DND-41 (cell line): ENCODE measurements around the gene ACSL6.

Experiments used
- ATAC-seq: fragments of 200-7000 bp; cut with Tn5 transposase; 3 replicates; pipeline ENCODE4 v1.9.1; 2021; ENCODE audit warnings: low read depth; ENCODE audit not compliant: insufficient read depth
- DNase-seq: peaks from one replicate; pipeline ENCODE4 v3.0.0-alpha.2; 2020
- H2AFZ ChIP-seq: 2 replicates; pipeline ENCODE4 v1.6.0; 2012; ENCODE audit warnings: low read depth, low read length
- H3K27ac ChIP-seq: 2 replicates; pipeline ENCODE4 v1.5.1; 2012; ENCODE audit warnings: low read length, inconsistent platforms
- H3K27me3 ChIP-seq: fragments of 200-600 bp; sonication (generic); 2 replicates; pipeline ENCODE4 v1.6.0; 2012; ENCODE audit warnings: low read length, mild to moderate bottlenecking, inconsistent platforms; ENCODE audit not compliant: insufficient read depth, poor library complexity
- H3K36me3 ChIP-seq: 2 replicates; pipeline ENCODE4 v1.5.1; 2012; ENCODE audit warnings: low read length, inconsistent platforms; ENCODE audit not compliant: insufficient read depth
- H3K4me1 ChIP-seq: 2 replicates; pipeline ENCODE4 v1.5.1; 2012; ENCODE audit warnings: mild to moderate bottlenecking, low read length; ENCODE audit not compliant: insufficient read depth
- H3K4me2 ChIP-seq: 2 replicates; pipeline ENCODE4 v1.6.0; 2012; ENCODE audit warnings: mild to moderate bottlenecking, moderate library complexity, low read length, inconsistent platforms; ENCODE audit not compliant: insufficient read depth
- H3K4me3 ChIP-seq, 2 experiments: fragments of 200-600 bp in 1 of 2; shearing (Covaris generic) in 1 of 2; 2 replicates each; pipeline ENCODE4 v1.5.1; 2012 to 2016; ENCODE audit warnings: inconsistent platforms in 2 of 2, low read length in 2 of 2, mild to moderate bottlenecking in 2 of 2, low read depth in 1 of 2, moderate library complexity in 1 of 2
- H3K79me2 ChIP-seq: 2 replicates; pipeline ENCODE4 v1.6.0; 2012; ENCODE audit warnings: low read length, inconsistent platforms; ENCODE audit not compliant: insufficient read depth
- H3K9ac ChIP-seq: 2 replicates; pipeline ENCODE4 v1.6.0; 2012; ENCODE audit warnings: low read depth, mild to moderate bottlenecking, inconsistent platforms, low read length, moderate library complexity
- H3K9me3 ChIP-seq: 2 replicates; pipeline ENCODE4 v1.5.1; 2012; ENCODE audit warnings: low read length, moderate library complexity, mild to moderate bottlenecking, inconsistent platforms; ENCODE audit not compliant: insufficient read depth, severe bottlenecking
- H4K20me1 ChIP-seq: 2 replicates; pipeline ENCODE4 v1.6.0; 2012; ENCODE audit warnings: low read length; ENCODE audit not compliant: insufficient read depth
- EZH2 ChIP-seq: IDR thresholded peaks from 3 replicates; pipeline ENCODE4 v1.6.1; 2012; ENCODE audit warnings: borderline replicate concordance, low read depth, mild to moderate bottlenecking, moderate library complexity, low read length, inconsistent platforms; ENCODE audit not compliant: severe bottlenecking
- TF ChIP-seq, protein P1 (sequence below): IDR thresholded peaks from 2 replicates; pipeline ENCODE4 v1.5.1; 2012; ENCODE audit warnings: borderline replicate concordance, low read length, moderate library complexity, mild to moderate bottlenecking; ENCODE audit not compliant: poor library complexity, severe bottlenecking; ENCODE audit errors: extremely low read depth

ACSL6 gene

DNA sequence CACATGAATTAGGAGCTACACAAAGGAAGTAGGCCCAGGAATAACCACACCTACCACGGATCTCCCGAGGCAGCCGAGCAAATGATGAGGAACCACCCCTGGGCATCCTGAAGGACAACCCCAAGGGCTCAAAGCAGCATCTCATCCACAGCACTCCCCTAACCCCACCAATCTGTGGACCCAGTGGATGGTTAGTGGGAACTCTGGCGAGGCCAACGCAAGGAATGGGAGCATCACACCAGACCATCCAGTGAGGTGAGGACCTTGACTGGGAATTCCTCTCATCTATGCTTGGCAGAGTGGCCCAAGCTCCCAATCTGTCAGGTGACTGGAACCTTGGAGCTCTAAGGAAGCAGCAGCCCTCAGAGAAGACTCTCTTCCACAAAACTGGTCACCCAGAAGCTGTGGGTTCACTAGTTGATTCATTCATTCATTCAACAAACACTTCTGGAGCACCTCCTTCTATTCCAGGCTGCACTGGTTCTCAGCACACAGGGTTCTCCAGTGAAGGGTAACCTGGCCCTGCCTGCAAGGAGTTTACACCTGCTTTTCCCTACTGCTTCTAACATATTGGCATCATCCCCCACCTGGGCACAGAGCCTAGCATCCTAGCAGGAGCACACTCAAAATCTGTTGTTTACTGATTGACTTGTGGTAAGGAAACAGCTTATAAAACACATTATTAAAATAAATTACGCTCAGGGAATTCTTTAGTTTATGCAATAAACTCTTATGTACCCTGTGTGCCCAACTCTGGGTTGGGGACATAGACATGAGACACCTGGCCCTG, 4.9 kb downstream of the ACSL6 start:
- no peak overlapping the region for H3K4me3 ChIP-seq

DNA sequence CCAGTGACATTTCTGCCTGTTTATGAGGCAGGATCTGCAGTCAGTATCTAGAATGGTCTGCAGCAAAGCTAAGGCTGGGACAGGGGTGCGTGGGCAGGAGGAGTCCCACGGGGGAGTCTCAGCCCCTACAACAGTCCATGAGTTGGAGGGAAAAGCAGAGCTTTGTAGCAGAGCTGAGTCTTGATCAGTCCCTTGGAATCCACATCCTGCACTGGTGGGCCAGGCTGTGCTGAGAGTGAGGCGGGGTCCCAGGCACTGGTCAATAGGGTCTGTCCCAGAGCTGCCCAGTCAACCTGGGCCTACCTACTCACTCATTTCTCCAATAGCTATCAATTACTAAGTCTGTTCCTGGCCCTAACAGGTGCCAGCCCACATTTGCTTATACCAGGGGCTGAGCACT, 5.9 kb downstream of the ACSL6 start:
- Histone ChIP-seq H2AFZ (no peak overlapping the region), H3K27ac (no peak overlapping the region), H3K9ac (no peak overlapping the region), H3K4me1 (peaks cover 15% of the 10 kb centered on the region), H4K20me1 (peaks cover 16% of the 10 kb centered on the region), H3K79me2 (no peaks in the 10 kb centered on the region), H3K4me3 (no peak overlapping the region), H3K4me2 (no peak overlapping the region), H3K27me3 (no peaks in the 10 kb centered on the region), H3K36me3 (no peaks in the 10 kb centered on the region), H3K9me3 (no peaks in the 10 kb centered on the region)
- no peak for ATAC-seq
- no peak for DNase-seq
- TF ChIP-seq, protein P1, sequence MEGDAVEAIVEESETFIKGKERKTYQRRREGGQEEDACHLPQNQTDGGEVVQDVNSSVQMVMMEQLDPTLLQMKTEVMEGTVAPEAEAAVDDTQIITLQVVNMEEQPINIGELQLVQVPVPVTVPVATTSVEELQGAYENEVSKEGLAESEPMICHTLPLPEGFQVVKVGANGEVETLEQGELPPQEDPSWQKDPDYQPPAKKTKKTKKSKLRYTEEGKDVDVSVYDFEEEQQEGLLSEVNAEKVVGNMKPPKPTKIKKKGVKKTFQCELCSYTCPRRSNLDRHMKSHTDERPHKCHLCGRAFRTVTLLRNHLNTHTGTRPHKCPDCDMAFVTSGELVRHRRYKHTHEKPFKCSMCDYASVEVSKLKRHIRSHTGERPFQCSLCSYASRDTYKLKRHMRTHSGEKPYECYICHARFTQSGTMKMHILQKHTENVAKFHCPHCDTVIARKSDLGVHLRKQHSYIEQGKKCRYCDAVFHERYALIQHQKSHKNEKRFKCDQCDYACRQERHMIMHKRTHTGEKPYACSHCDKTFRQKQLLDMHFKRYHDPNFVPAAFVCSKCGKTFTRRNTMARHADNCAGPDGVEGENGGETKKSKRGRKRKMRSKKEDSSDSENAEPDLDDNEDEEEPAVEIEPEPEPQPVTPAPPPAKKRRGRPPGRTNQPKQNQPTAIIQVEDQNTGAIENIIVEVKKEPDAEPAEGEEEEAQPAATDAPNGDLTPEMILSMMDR: no peak

More for the DNA sequence above, 4.9 kb downstream of the ACSL6 start:
- Histone ChIP-seq H3K4me2 (no peak overlapping the region), H3K36me3 (no peaks in the 10 kb centered on the region), H3K9ac (no peak overlapping the region), H3K27ac (no peak overlapping the region), H3K27me3 (no peaks in the 10 kb centered on the region), H4K20me1 (peaks cover 9% of the 10 kb centered on the region; the same call in 1 of the 2 replicates), H3K9me3 (no peaks in the 10 kb centered on the region), H2AFZ (no peak overlapping the region), H3K79me2 (no peaks in the 10 kb centered on the region), H3K4me1 (peaks cover 6% of the 10 kb centered on the region)
- no peak for DNase-seq
- TF ChIP-seq, protein P1: no peak
- no peak for TF ChIP-seq EZH2
- no peak for ATAC-seq

DNA sequence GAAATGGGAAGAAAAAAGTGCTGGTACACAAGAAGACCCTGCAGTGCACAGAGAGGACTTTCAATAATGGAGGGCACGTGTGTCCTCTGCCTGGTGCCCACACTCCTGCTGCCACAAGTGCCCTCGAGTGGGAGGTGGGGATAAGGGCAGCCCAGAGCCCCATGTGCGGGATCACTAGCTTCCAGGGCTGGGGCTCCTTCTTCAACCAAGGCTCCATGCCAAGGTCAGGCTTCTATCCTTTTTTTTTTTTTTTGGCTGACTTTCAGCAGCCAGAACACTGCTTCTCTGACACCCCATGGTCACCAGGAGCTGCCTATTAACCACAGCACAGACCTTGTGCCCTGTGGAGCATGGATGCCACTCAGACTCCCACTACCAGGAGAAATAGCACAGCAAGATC, 7.5 kb downstream of the ACSL6 start:
- ATAC-seq (no peak), DNase-seq (no peak)
- TF ChIP-seq EZH2: no peak
- TF ChIP-seq, protein P1: no peak
- H3K36me3 ChIP-seq: no peaks in the 10 kb centered on the region
- no peaks in the 10 kb centered on the region for H3K9me3 ChIP-seq
- no peaks in the 10 kb centered on the region for H3K79me2 ChIP-seq
- H3K9ac ChIP-seq: no peak overlapping the region
- H3K27ac ChIP-seq: no peak overlapping the region
- no peaks in the 10 kb centered on the region for H3K27me3 ChIP-seq
- H3K4me3 ChIP-seq: no peak overlapping the region
- H3K4me1 ChIP-seq: peaks cover 31% of the 10 kb centered on the region
- no peak overlapping the region for H3K4me2 ChIP-seq
- no peak overlapping the region for H2AFZ ChIP-seq
- peaks cover 19% of the 10 kb centered on the region for H4K20me1 ChIP-seq

DNA sequence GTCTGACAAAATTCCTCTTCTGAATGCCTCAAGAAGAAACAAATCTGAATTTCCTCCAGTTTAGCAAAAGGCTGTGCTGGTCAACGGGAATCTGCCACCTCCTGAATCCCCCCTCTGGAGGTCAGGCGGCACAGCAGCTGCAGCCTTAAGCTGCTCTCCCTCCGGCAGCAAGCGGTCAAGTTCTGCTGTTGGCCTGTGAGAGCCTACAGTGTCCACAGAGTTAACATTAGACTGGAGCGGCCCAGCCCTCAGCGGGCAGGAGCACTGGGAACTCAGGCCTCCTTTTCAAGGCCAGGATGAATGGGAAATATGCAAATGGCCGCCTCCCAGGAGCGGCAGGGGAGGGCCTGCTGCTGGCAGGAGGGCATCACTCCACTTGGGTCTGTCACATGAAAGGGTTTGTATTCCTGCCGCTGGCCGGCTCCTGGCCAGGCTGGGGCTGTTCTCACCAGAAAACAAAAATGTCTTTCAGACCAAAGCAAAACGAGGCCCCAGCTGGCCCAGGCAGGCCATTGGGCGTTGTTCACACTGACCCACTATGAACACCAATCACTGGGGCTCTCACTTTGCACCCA, 8.2 kb downstream of the ACSL6 start:
- Histone ChIP-seq H3K4me1 (peaks cover 38% of the 10 kb centered on the region), H3K4me3 (no peak overlapping the region), H3K27me3 (no peaks in the 10 kb centered on the region), H3K27ac (no peak overlapping the region), H3K79me2 (no peaks in the 10 kb centered on the region), H4K20me1 (peaks cover 19% of the 10 kb centered on the region), H3K36me3 (no peaks in the 10 kb centered on the region), H2AFZ (no peak overlapping the region), H3K4me2 (no peak overlapping the region), H3K9ac (no peak overlapping the region), H3K9me3 (no peaks in the 10 kb centered on the region)
- ATAC-seq (no peak), DNase-seq (no peak)
- TF ChIP-seq, protein P1: no peak
- no peak for TF ChIP-seq EZH2
